ENCODE results near the gene STPG3. TPM values are rescaled to one million over a fixed set of nuclear protein-coding genes. Genes with fewer than 3 reads are reported as not detected.

The STPG3 gene
- total and polyA plus RNA-seq, 2 of the 8 experiments (the other 6 are each of a cell fraction or from before 2014, with no cell fraction given) = not detected

GRCh38 chr9:137294681-137295237 is 43.7 kb downstream of the STPG3 start (continued):
- TF ChIP-seq HDAC6 (IDR thresholded peaks at IDR 0.05; ENCODE audit: low read depth, low read length) = no peak
- TF ChIP-seq GTF2F1 (IDR thresholded peaks at IDR 0.05; ENCODE audit: borderline replicate concordance, low read depth, low read length) = no peak
- no peak for TF ChIP-seq POLR2AphosphoS5 (IDR thresholded peaks at IDR 0.05; ENCODE audit: low read depth, low read length)
- TF ChIP-seq ATF2 (IDR thresholded peaks at IDR 0.05; ENCODE audit: low read length) = no peak
- peak in 1 of 2 experiments; percentile 39; a peak in 3 of 4 replicates for TF ChIP-seq RAD21 (IDR thresholded peaks at IDR 0.05 in 1 of 2, conservative IDR thresholded peaks at IDR 0.05 in 1 of 2; ENCODE audit: low read depth in 2 of 2, low read length in 2 of 2)

Data from H1 (cell line).